HEK293 (cell line): ENCODE measurements around the gene TIPRL.

Experiments used
- CTCF ChIA-PET: fragments of 350-600 bp; formaldehyde crosslinking; extraction: SDS; loops from one replicate; lab custom pipeline; 2021; ENCODE audit warnings: antibody characterized with exemption; lab: Yijun Ruan, JAX
- POLR2A ChIA-PET: fragments of 300-600 bp; formaldehyde crosslinking; extraction: SDS; loops from one replicate; lab custom pipeline; 2020; ENCODE audit warnings: antibody characterized with exemption, inconsistent platforms; lab: Yijun Ruan, JAX
- H3K27ac ChIP-seq: fragments of 200-500 bp; sonication (Bioruptor generic); 2 replicates; pipeline ENCODE4 v1.5.1; 2014; ENCODE audit warnings: low read depth, low read length, control low read depth, inconsistent platforms; ENCODE audit errors: extremely low read depth
- H3K36me3 ChIP-seq, 2 experiments: fragments of 200-500 bp in 1 of 2; sonication (Bioruptor generic) in 1 of 2; 1 replicate in 1 of 2; 2 replicates in 1 of 2; pipeline ENCODE4 v1.5.1; 2014 to 2017; ENCODE audit warnings: inconsistent platforms in 2 of 2, low read length in 2 of 2; ENCODE audit not compliant: control insufficient read depth in 2 of 2, insufficient read depth in 1 of 2
- H3K4me1 ChIP-seq: fragments of 200-500 bp; sonication (Bioruptor generic); 2 replicates; pipeline ENCODE4 v1.5.1; 2014; ENCODE audit warnings: mild to moderate bottlenecking, low read length, inconsistent platforms; ENCODE audit not compliant: control insufficient read depth, insufficient read depth
- H3K4me3 ChIP-seq: 2 replicates; pipeline ENCODE4 v1.5.1; 2011; ENCODE audit warnings: low read depth, mild to moderate bottlenecking, control low read depth, low read length, moderate library complexity
- H3K9me3 ChIP-seq: fragments of 200-500 bp; sonication (Bioruptor generic); 2 replicates; pipeline ENCODE4 v1.5.1; 2014; ENCODE audit warnings: low read depth, low read length, inconsistent platforms; ENCODE audit not compliant: control insufficient read depth, insufficient read depth
- BCL11A ChIP-seq: fragments of 450-650 bp; formaldehyde crosslinking; IDR thresholded peaks from 2 replicates; pipeline ENCODE4 v1.5.1; 2016; ENCODE audit warnings: low read depth, missing biosample characterization, missing genetic modification characterization
- INSM2 ChIP-seq: fragments of 450-650 bp; formaldehyde crosslinking; IDR thresholded peaks from 2 replicates; pipeline ENCODE4 v1.5.1; 2016; ENCODE audit warnings: missing biosample characterization, missing genetic modification characterization
- MYNN ChIP-seq: fragments of 450-650 bp; formaldehyde crosslinking; IDR thresholded peaks from 2 replicates; pipeline ENCODE4 v1.5.1; 2016; ENCODE audit warnings: missing biosample characterization, missing genetic modification characterization, borderline replicate concordance
- OSR2 ChIP-seq: fragments of 450-650 bp; formaldehyde crosslinking; IDR thresholded peaks from 2 replicates; pipeline ENCODE4 v1.5.1; 2016; ENCODE audit warnings: missing biosample characterization, missing genetic modification characterization
- PRDM1 ChIP-seq: fragments of 450-650 bp; formaldehyde crosslinking; IDR thresholded peaks from 2 replicates; pipeline ENCODE4; 2016; ENCODE audit warnings: missing biosample characterization, missing genetic modification characterization
- REPIN1 ChIP-seq: fragments of 450-650 bp; formaldehyde crosslinking; IDR thresholded peaks from 2 replicates; pipeline ENCODE4 v1.5.1; 2017; ENCODE audit warnings: missing biosample characterization, missing genetic modification characterization, low read depth
- SP3 ChIP-seq: fragments of 450-650 bp; formaldehyde crosslinking; IDR thresholded peaks from 2 replicates; pipeline ENCODE4 v1.5.1; 2016; ENCODE audit warnings: missing biosample characterization, missing genetic modification characterization
- ZFP37 ChIP-seq: fragments of 450-650 bp; formaldehyde crosslinking; IDR thresholded peaks from 2 replicates; pipeline ENCODE4 v1.5.1; 2016; ENCODE audit warnings: missing biosample characterization, missing genetic modification characterization
- ZNF10 ChIP-seq: fragments of 450-650 bp; formaldehyde crosslinking; IDR thresholded peaks from 2 replicates; pipeline ENCODE4 v1.5.1; 2017; ENCODE audit warnings: missing biosample characterization, missing genetic modification characterization
- ZNF121 ChIP-seq: fragments of 450-650 bp; formaldehyde crosslinking; IDR thresholded peaks from 2 replicates; pipeline ENCODE4 v1.5.1; 2016; ENCODE audit warnings: missing biosample characterization, missing genetic modification characterization
- ZNF169 ChIP-seq: fragments of 450-650 bp; formaldehyde crosslinking; IDR thresholded peaks from 2 replicates; pipeline ENCODE4 v1.5.1; 2016; ENCODE audit warnings: missing biosample characterization, missing genetic modification characterization
- ZNF175 ChIP-seq: fragments of 450-650 bp; formaldehyde crosslinking; IDR thresholded peaks from 2 replicates; pipeline ENCODE4 v1.5.1; 2016; ENCODE audit warnings: missing biosample characterization, missing genetic modification characterization
- ZNF24 ChIP-seq: fragments of 450-650 bp; formaldehyde crosslinking; IDR thresholded peaks from 2 replicates; pipeline ENCODE4 v1.5.1; 2016; ENCODE audit warnings: missing biosample characterization, missing genetic modification characterization
- ZNF335 ChIP-seq: fragments of 450-650 bp; formaldehyde crosslinking; conservative IDR thresholded peaks from 2 replicates; pipeline ENCODE4 v1.5.1; 2016; ENCODE audit warnings: missing biosample characterization, missing genetic modification characterization
- ZNF341 ChIP-seq: fragments of 450-650 bp; formaldehyde crosslinking; IDR thresholded peaks from 2 replicates; pipeline ENCODE4; 2016; ENCODE audit warnings: low read depth, missing biosample characterization, missing genetic modification characterization
- ZNF473 ChIP-seq: fragments of 450-650 bp; formaldehyde crosslinking; IDR thresholded peaks from 2 replicates; pipeline ENCODE4 v1.5.1; 2017; ENCODE audit warnings: missing biosample characterization, missing genetic modification characterization
- ZNF521 ChIP-seq: fragments of 450-650 bp; formaldehyde crosslinking; IDR thresholded peaks from 2 replicates; pipeline ENCODE4 v1.5.1; 2017; ENCODE audit warnings: missing biosample characterization, mild to moderate bottlenecking, missing genetic modification characterization
- ZNF548 ChIP-seq: fragments of 450-650 bp; formaldehyde crosslinking; IDR thresholded peaks from 2 replicates; pipeline ENCODE4 v1.5.1; 2016; ENCODE audit warnings: missing biosample characterization, missing genetic modification characterization
- ZNF549 ChIP-seq: fragments of 450-650 bp; IDR thresholded peaks from 2 replicates; pipeline ENCODE4 v1.5.1; 2018; ENCODE audit warnings: missing biosample characterization, missing genetic modification characterization, mild to moderate bottlenecking, inconsistent platforms, moderate library complexity
- ZNF555 ChIP-seq: fragments of 450-650 bp; formaldehyde crosslinking; conservative IDR thresholded peaks from 2 replicates; pipeline ENCODE4 v1.5.1; 2017; ENCODE audit warnings: missing biosample characterization, mild to moderate bottlenecking, missing genetic modification characterization, inconsistent platforms
- ZNF664 ChIP-seq: fragments of 450-650 bp; formaldehyde crosslinking; IDR thresholded peaks from 2 replicates; pipeline ENCODE4 v1.5.1; 2016; ENCODE audit warnings: missing biosample characterization, missing genetic modification characterization
- ZNF670 ChIP-seq: fragments of 450-650 bp; formaldehyde crosslinking; IDR thresholded peaks from 2 replicates; pipeline ENCODE4 v1.5.1; 2016; ENCODE audit warnings: missing biosample characterization, missing genetic modification characterization, low read depth
- ZNF777 ChIP-seq: fragments of 450-650 bp; formaldehyde crosslinking; IDR thresholded peaks from 2 replicates; pipeline ENCODE4 v1.5.1; 2017; ENCODE audit warnings: missing biosample characterization, missing genetic modification characterization, borderline replicate concordance
- ZSCAN16 ChIP-seq: fragments of 450-650 bp; formaldehyde crosslinking; IDR thresholded peaks from 2 replicates; pipeline ENCODE4 v1.5.1; 2016; ENCODE audit warnings: missing biosample characterization, missing genetic modification characterization
- ZSCAN30 ChIP-seq: fragments of 450-650 bp; IDR thresholded peaks from 2 replicates; pipeline ENCODE4 v1.5.1; 2018; ENCODE audit warnings: missing biosample characterization, mild to moderate bottlenecking, missing genetic modification characterization, moderate library complexity
- TF ChIP-seq, protein P1 (sequence below): fragments of 450-650 bp; formaldehyde crosslinking; IDR thresholded peaks from 2 replicates; pipeline ENCODE4 v1.5.1; 2017; ENCODE audit warnings: missing biosample characterization, missing genetic modification characterization
- TF ChIP-seq, protein P2 (sequence below): fragments of 450-650 bp; formaldehyde crosslinking; IDR thresholded peaks from 2 replicates; pipeline ENCODE4 v1.5.1; 2016; ENCODE audit warnings: missing biosample characterization, missing genetic modification characterization, borderline replicate concordance
- TF ChIP-seq, protein P3 (sequence below): fragments of 450-650 bp; formaldehyde crosslinking; IDR thresholded peaks from 2 replicates; pipeline ENCODE4 v1.5.1; 2016; ENCODE audit warnings: missing biosample characterization, missing genetic modification characterization
- TF ChIP-seq, protein P4 (sequence below): fragments of 450-650 bp; formaldehyde crosslinking; optimal IDR thresholded peaks from 2 replicates; pipeline ENCODE3; 2016; ENCODE audit warnings: missing biosample characterization, mild to moderate bottlenecking, missing genetic modification characterization

The TIPRL gene

GRCh38 chr1:168227620-168228019, 48.9 kb downstream of the TIPRL start:
- ChIA-PET CTCF (interaction anchor here (0.7 to 0.8 kb wide), 3 partner anchors 115 to 289 kb away, joined by 3 read pairs; no protein-coding TSS in a partner anchor), POLR2A (no interaction called here)
- H3K4me3 ChIP-seq = no peak overlapping the region; the same call in none of the 2 replicates
- no peak overlapping the region for H3K27ac ChIP-seq
- peaks cover 8% of the 10 kb centered on the region for H3K4me1 ChIP-seq
- no peaks in the 10 kb centered on the region for H3K9me3 ChIP-seq
- peaks cover 0 to 32% of the 10 kb centered on the region in 2 experiments; a peak in 1 of 3 replicates for H3K36me3 ChIP-seq
- TF ChIP-seq ZNF10 (tag by site-specific recombination) (peak; percentile 96), ZNF521 (tag by site-specific recombination) (no peak), ZNF670 (tag by site-specific recombination) (no peak), INSM2 (0 out of 2 replicates have a peak, but pooled peaks have one; percentile 7), ZNF473 (no peak), ZNF175 (tag by site-specific recombination) (no peak), OSR2 (tag by site-specific recombination) (peak; percentile 7; the same call in 1 of the 2 replicates), ZNF549 (tag by site-specific recombination) (no peak), SP3 (tag by site-specific recombination) (no peak), MYNN (no peak), ZNF24 (tag by site-specific recombination) (no peak), ZSCAN30 (tag by site-specific recombination) (no peak), ZNF777 (no peak), ZFP37 (tag by site-specific recombination) (no peak), ZNF121 (tag by site-specific recombination) (no peak), ZNF664 (tag by site-specific recombination) (no peak), ZNF548 (tag by site-specific recombination) (no peak), ZNF555 (tag by site-specific recombination) (no peak), ZNF335 (no peak), REPIN1 (tag by site-specific recombination) (no peak), PRDM1 (tag by site-specific recombination) (no peak), ZNF341 (tag by site-specific recombination) (no peak), ZNF169 (tag by site-specific recombination) (no peak), ZSCAN16 (no peak), BCL11A (tag by site-specific recombination) (0 out of 2 replicates have a peak, but pooled peaks have one; percentile 46)
- TF ChIP-seq, protein P1, sequence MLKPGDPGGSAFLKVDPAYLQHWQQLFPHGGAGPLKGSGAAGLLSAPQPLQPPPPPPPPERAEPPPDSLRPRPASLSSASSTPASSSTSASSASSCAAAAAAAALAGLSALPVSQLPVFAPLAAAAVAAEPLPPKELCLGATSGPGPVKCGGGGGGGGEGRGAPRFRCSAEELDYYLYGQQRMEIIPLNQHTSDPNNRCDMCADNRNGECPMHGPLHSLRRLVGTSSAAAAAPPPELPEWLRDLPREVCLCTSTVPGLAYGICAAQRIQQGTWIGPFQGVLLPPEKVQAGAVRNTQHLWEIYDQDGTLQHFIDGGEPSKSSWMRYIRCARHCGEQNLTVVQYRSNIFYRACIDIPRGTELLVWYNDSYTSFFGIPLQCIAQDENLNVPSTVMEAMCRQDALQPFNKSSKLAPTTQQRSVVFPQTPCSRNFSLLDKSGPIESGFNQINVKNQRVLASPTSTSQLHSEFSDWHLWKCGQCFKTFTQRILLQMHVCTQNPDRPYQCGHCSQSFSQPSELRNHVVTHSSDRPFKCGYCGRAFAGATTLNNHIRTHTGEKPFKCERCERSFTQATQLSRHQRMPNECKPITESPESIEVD (tag by site-specific recombination) = peak; percentile 29; the same call in 1 of the 2 replicates
- TF ChIP-seq, protein P2, sequence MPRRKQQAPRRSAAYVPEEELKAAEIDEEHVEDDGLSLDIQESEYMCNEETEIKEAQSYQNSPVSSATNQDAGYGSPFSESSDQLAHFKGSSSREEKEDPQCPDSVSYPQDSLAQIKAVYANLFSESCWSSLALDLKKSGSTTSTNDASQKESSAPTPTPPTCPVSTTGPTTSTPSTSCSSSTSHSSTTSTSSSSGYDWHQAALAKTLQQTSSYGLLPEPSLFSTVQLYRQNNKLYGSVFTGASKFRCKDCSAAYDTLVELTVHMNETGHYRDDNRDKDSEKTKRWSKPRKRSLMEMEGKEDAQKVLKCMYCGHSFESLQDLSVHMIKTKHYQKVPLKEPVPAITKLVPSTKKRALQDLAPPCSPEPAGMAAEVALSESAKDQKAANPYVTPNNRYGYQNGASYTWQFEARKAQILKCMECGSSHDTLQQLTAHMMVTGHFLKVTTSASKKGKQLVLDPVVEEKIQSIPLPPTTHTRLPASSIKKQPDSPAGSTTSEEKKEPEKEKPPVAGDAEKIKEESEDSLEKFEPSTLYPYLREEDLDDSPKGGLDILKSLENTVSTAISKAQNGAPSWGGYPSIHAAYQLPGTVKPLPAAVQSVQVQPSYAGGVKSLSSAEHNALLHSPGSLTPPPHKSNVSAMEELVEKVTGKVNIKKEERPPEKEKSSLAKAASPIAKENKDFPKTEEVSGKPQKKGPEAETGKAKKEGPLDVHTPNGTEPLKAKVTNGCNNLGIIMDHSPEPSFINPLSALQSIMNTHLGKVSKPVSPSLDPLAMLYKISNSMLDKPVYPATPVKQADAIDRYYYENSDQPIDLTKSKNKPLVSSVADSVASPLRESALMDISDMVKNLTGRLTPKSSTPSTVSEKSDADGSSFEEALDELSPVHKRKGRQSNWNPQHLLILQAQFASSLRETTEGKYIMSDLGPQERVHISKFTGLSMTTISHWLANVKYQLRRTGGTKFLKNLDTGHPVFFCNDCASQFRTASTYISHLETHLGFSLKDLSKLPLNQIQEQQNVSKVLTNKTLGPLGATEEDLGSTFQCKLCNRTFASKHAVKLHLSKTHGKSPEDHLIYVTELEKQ (tag by site-specific recombination) = no peak
- TF ChIP-seq, protein P3, sequence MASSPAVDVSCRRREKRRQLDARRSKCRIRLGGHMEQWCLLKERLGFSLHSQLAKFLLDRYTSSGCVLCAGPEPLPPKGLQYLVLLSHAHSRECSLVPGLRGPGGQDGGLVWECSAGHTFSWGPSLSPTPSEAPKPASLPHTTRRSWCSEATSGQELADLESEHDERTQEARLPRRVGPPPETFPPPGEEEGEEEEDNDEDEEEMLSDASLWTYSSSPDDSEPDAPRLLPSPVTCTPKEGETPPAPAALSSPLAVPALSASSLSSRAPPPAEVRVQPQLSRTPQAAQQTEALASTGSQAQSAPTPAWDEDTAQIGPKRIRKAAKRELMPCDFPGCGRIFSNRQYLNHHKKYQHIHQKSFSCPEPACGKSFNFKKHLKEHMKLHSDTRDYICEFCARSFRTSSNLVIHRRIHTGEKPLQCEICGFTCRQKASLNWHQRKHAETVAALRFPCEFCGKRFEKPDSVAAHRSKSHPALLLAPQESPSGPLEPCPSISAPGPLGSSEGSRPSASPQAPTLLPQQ (tag by site-specific recombination) = no peak
- TF ChIP-seq, protein P4, sequence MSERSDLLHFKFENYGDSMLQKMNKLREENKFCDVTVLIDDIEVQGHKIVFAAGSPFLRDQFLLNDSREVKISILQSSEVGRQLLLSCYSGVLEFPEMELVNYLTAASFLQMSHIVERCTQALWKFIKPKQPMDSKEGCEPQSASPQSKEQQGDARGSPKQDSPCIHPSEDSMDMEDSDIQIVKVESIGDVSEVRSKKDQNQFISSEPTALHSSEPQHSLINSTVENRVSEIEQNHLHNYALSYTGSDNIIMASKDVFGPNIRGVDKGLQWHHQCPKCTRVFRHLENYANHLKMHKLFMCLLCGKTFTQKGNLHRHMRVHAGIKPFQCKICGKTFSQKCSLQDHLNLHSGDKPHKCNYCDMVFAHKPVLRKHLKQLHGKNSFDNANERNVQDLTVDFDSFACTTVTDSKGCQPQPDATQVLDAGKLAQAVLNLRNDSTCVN (tag by site-specific recombination) = no peak
